Stimulated activated CD4-positive, alpha-beta T cell treated with anti-CD3 and anti-CD28 coated beads, Interleukin-4, amount 100 ng/mL, for 24 hours (primary cell): ENCODE measurements around the gene WSB2.
A peak's percentile ranks its signal among the peaks of the same experiment; 100 is the strongest.
"Not testable (repeated sequence)": the region's sequence is repeated elsewhere in the genome, so short reads cannot be mapped to it uniquely, and the experiment has no call there.

ENCODE experiments used
- DNase-seq: peaks from one replicate; pipeline ENCODE4 v3.0.0-alpha.2; 2020

The WSB2 gene

DNA sequence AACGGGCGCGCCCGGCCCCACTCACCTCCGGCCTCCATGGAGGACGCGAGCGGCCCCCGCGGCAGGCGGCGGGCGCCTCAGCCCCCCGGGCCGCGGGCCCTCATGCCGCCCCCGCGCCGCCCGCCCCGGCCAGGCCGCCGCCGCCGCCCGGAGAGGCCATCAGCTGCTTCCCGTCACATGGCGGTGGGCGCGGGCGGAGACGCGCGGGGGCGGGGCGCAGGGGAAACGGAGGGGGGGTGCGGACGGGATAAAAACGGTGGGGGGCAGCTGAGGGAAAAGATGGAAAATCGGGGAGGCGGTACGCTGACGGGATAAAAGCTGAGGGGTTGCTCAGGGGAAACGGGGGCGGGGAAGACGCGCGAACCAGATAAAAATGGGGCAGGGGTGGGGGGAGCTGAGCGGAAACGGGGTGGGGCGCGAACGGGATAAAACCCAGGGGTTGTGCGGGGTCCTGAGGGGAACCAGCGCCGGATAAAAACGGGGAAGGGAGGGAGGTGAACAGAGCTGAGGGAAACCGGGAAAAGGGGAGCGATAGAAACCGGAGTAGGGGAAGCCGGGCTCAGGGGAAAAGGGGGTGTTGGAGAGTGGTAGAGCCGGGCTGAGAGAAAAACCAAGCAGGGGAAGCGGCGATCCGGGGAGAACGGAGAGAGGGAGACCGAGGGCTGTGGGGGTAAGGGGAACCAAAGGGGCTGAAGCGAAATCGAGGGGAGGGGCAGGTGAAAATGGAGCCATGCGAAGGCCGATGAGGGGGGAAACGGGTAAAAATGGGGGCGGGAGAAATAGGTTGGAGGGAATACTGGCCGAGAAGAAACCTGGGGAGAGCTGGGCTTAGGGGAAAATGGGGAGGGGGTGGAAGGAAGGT lies at the start of gene WSB2:
Gene WSB2 (minus strand): TSS at position 169 of the 862 bp plus-strand sequence. CDS start 131 bp downstream, at position 38.
- peak; percentile 58 for DNase-seq

- DNase-seq = no peak
Measured at GRCh38 chr12:118109088-118109487, 48.1 kb upstream of the WSB2 start.

DNA sequence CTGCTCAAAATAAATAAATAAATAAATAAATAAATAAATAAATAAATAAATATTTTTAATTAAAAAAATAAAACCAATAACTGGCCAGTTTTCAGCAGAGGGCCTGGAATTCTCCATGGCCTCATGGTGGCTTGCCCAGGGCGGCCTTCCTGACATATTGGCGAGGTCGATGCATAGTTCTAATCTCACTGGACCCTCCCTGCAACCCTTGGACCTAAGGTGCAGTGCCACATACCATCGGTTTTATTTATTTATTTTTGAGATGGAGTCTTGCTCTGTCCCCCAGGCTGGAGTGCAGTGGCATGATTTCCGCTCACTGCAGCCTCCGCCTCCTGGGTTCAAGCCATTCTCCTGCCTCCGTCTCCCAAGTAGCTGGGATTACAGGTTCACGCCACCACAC lies 46.7 kb upstream of the WSB2 start:
- no peak for DNase-seq

DNA sequence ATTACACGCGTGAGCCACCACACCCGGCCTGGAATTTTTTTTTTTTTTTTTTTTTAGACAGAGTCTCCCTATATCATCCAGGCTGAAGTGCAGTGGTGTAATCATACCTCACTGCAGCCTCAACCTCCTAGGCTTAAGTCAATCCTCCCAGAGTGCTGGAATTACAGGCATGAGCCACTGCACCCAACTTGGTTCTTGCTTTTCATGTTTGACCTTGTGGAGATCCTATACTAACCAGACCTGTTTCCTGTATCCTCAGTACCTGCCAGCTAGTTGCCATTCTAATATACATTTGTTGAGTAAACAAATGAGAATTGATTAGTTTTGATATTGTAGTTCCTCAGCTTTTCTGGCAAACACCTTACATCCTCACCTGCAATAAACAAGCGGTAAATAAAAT lies 46.0 kb upstream of the WSB2 start:
- no peak for DNase-seq

DNA sequence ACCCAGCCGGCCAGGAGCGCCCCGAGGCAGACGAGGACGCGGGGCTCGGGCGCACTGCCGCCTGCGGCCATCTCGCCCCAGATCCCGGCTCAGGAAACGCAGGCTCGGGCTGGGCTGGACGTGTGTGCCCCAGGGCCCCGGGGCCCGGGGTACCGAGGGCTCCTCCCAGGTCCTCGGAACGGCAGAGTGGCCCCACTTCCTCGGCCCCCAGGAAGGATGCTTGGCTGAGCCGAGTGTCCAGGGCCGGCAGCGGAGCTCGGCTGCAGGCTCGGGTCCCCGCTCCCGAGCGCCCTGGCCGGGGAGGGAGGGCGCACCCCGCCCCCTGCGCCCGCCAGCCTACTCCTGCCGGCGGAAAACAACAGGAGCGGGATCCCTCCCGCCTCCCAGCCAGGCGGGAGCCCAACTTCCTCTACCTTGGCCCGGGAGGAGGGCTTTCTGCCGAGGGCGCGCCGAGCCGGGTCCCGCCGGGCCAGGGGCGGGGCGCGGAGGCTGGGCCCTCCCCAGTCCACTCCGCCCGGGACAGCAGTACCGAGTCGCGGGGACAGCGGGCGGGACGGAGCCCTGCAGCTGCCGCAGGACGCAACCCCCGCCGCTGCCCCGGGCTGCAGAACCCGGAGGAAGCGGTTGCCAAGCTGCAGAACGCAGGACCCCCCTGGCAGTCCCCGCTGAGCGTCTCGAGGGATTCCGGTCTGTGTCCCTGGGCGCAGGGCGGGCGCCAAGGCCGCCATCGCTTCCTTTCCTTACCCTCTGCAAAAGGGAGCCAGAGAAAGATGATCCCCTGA lies 42.8 kb upstream of the WSB2 start, which contains the start of gene VSIG10:
Gene VSIG10 (minus strand): TSS at position 411 of the 782 bp plus-strand sequence. CDS start 340 bp downstream, at position 71.
- DNase-seq = peak; percentile 6

GRCh38 chr12:118103201-118103600 lies 42.2 kb upstream of the WSB2 start:
- DNase-seq = peak; percentile 5

- no peak for DNase-seq
Measured at GRCh38 chr12:118102609-118103008, 41.6 kb upstream of the WSB2 start.

DNA sequence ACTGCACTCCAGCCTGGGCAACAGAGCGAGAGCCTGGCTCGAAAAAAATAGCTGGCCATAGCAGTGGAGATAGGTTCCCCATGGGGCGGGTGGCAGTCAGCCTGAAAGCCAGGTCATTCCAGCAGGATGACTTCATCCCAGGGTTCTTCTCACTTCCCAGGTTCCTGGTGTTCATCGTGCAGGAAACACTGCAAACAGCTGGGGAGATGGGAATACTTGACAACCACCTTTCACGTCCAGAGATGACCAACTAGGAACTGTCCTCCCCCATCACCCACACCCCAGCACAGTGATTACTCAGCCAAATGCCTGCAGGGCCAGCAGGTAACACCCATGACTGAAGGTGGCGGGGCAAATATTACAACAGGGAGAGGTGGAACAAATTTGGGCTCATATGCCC lies 41.1 kb upstream of the WSB2 start:
- DNase-seq = no peak

- no peak for DNase-seq
Measured at GRCh38 chr12:118101051-118101450, 40.1 kb upstream of the WSB2 start.

- no peak for DNase-seq
Measured at GRCh38 chr12:118098911-118099671, 38.1 kb upstream of the WSB2 start.

GRCh38 chr12:118098401-118098800 lies 37.4 kb upstream of the WSB2 start:
- DNase-seq = no peak

GRCh38 chr12:118094039-118094438 lies 33.1 kb upstream of the WSB2 start:
- DNase-seq = no peak

DNA sequence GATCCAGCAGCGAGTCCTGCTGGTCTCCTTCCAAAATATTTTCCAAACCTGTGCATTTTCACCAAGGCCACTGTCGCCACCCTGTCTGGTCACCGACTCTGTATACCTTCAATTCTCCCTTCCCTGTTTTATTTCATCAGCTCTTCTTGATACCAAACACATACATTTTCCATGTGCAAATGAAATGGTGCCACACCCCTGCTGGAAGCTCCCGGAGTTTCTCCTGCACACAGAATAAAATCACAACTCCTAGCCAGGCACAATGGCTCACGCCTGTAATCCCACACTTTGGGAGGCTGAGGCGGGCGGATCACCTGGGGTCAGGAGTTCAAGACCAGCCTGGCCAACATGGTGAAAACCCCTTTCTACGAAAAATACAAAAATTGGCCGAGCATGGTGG lies 28.8 kb upstream of the WSB2 start:
- DNase-seq = no peak

DNA sequence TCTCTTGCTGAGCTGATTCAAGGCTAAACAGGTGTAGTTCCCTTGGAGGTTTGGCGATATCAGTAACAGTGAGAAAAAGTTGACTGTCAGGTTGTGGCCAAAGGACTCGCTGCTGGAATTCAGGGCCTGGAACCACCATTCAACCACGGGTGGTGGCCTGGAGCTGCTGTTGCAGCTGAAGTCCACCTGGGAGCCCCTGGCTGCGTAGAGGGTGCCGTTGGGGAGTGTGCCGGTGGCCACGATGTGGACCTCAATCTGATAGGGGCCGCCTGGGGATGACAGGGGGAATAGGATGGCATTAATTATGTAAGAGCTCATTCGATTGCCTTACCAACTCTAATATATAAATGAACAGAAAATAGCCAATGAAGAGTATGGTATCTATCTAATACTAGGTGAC lies 21.2 kb upstream of the WSB2 start:
- DNase-seq = no peak

GRCh38 chr12:118081521-118081920 lies 20.5 kb upstream of the WSB2 start:
- not testable (repeated sequence) for DNase-seq

DNA sequence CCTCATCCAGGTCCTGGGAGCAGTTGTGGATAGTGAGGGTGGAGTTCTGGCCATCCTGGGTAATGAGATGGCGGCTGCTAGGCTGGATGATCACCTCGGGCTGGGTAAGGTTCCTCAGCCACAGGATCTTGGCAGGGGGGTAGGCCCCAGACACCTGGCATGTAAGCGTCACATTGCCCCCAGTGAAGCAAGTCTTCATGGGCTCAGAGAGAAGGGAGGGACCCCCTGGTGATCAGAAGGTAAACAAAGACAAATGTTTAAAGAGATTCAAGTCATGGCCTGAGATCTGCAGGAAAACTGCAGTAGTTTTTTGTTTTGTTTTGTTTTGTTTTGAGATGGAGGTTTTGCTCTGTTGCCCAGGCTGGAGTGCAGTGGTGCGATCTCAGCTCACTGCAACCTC lies 12.8 kb upstream of the WSB2 start:
- no peak for DNase-seq

GRCh38 chr12:118070650-118071049 lies 9.7 kb upstream of the WSB2 start:
- DNase-seq = no peak

DNA sequence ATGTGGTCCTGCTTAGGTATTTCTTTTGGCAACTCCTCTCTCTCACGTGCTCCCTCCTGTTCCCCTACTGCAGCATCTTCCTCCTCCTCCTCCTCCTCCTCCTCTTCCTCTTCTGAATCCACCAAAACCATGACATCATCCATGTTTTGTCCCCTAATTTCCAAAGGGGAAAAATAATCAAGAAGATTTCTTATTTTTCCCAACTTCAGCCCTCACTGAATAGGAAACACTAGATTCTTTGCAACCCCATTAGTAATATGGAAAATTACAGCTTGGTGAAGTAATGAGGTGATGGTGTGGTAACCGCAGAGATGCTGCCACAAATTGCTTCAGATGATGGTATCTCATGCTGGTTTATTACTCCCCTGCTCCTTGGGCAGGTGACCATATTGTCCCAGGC lies 7.5 kb upstream of the WSB2 start:
- DNase-seq = no peak

DNA sequence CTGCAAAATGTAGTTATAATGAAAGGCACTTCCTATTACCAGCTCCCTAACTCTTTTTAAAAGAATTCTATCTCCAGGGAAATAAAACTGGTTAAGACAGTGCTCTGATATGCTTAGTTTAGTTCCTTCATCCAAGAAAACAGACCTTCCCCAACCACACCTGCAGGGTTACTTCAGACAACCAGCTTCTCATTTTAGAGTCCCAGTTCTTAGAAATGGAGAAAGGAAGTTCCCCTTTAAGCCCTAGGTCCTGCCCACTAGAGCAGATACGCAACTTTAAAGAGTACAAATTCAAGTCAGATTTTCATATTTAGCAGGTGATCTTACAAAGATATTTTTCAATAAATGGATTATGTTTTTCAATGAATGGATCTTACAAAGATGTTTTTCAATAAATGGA lies 4.4 kb upstream of the WSB2 start:
- DNase-seq = no peak

DNA sequence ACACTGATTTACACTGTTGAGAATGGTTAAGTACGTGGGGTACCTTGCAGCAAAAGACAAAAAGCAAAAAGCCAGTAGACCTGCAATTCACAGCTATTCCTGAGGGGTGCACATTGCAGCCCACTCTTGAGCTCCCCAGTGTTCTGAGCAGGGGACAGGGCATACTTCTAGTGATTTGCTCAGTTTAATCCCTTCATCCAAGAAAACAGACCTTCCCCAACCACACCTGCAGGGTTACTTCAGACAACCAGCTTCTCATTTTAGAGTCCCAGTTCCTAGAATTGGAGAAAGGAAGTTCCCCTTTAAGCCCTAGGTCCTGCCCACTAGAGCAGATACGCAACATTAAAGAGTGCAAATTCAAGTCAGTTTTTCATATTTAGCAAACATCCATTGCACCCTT lies 3.6 kb upstream of the WSB2 start:
- DNase-seq = no peak

- no peak for DNase-seq
Measured at GRCh38 chr12:118063576-118064391, 2.8 kb upstream of the WSB2 start.
